HFF-Myc (cell line): ENCODE measurements around the gene IRF5.

ENCODE experiments used
- DNase-seq: peaks from one replicate; pipeline ENCODE4 v3.0.0-alpha.2; 2011; ENCODE audit warnings: low read depth; ENCODE audit errors: extremely low read depth
- H3K4me3 ChIP-seq: replicated peaks from 2 replicates; pipeline ENCODE4 v1.5.1; 2011; ENCODE audit warnings: low read depth, mild to moderate bottlenecking, control low read depth, low read length
- CTCF ChIP-seq: IDR thresholded peaks from 2 replicates; pipeline ENCODE4 v1.5.1; 2012; ENCODE audit warnings: mild to moderate bottlenecking, low read depth, low read length, control low read depth; ENCODE audit errors: missing control alignments

Gene IRF5

GRCh38 chr7:128918016-128918665 lies 19.6 kb upstream of the IRF5 start:
- DNase-seq, result no peak
- no peak overlapping the region for H3K4me3 ChIP-seq
- TF ChIP-seq CTCF, result no peak

GRCh38 chr7:128919241-128919640 lies 18.5 kb upstream of the IRF5 start:
- DNase-seq, result no peak
- no peak for TF ChIP-seq CTCF
- no peak overlapping the region for H3K4me3 ChIP-seq

- DNase-seq, result no peak
- no peak overlapping the region for H3K4me3 ChIP-seq
- no peak for TF ChIP-seq CTCF
Observed at GRCh38 chr7:128919881-128920799, 17.6 kb upstream of the IRF5 start.

- TF ChIP-seq CTCF, result no peak
- no peak for DNase-seq
- no peak overlapping the region for H3K4me3 ChIP-seq
Observed at GRCh38 chr7:128920913-128921582, 16.7 kb upstream of the IRF5 start.

- no peak for TF ChIP-seq CTCF
- DNase-seq, result no peak
- no peak overlapping the region for H3K4me3 ChIP-seq
Observed at GRCh38 chr7:128921866-128922440, 15.8 kb upstream of the IRF5 start.

GRCh38 chr7:128922496-128923410 lies 15.0 kb upstream of the IRF5 start:
- DNase-seq, result no peak
- no peak for TF ChIP-seq CTCF
- H3K4me3 ChIP-seq, result no peak overlapping the region
